ENCODE measurements around the gene ALS2. TPM values are rescaled to one million over a fixed set of nuclear protein-coding genes. Genes with fewer than 3 reads are reported as not detected.

ALS2 gene
- total RNA-seq, 1 experiment from 2014 or later: 28.4 TPM

GRCh38 chr2:201790989-201791388 is 10.3 kb upstream of the ALS2 start:
- H3K9ac ChIP-seq (ENCODE audit: extremely low read depth, insufficient read length, low read length): no peak overlapping the region
- H3K9me3 ChIP-seq (ENCODE audit: control insufficient read depth, low read depth, low read length): no peaks in the 10 kb centered on the region
- H2BK5ac ChIP-seq (ENCODE audit: insufficient read length, low read length): no peak overlapping the region
- no peak overlapping the region for H4K8ac ChIP-seq (replicated peaks; ENCODE audit: insufficient read length, low read depth, low read length)
- Mint-ChIP-seq H3K9me3 (no peaks in the 10 kb centered on the region), H3K27me3 (ENCODE audit: low read depth) (peaks cover 2% of the 10 kb centered on the region; the same call in 1 of the 2 replicates), H3K27ac (no peak overlapping the region), H3K4me1 (no peaks in the 10 kb centered on the region), H3K4me3 (no peak overlapping the region), H3K36me3 (ENCODE audit: insufficient read depth in 1 of 3, low read depth in 3 of 3) (no peaks in the 10 kb centered on the region)
- H3K4ac ChIP-seq (ENCODE audit: low read depth, low read length): no peak overlapping the region
- no peak overlapping the region for H3K27ac ChIP-seq (ENCODE audit: insufficient read length, low read depth, low read length)
- H2BK12ac ChIP-seq (ENCODE audit: insufficient read length, low read depth, low read length): no peak overlapping the region
- no peak overlapping the region for H2BK120ac ChIP-seq (ENCODE audit: low read depth, low read length, poor library complexity, severe bottlenecking)
- no peak overlapping the region for H3T11ph ChIP-seq (ENCODE audit: low read length)
- no peak overlapping the region for H4K91ac ChIP-seq (ENCODE audit: insufficient read length, low read depth, low read length)
- no peak for TF ChIP-seq CTCF (conservative IDR thresholded peaks at IDR 0.05)
- no peak overlapping the region for H3K14ac ChIP-seq (ENCODE audit: insufficient read depth, low read length)
- H2BK15ac ChIP-seq (ENCODE audit: low read depth, low read length): no peak overlapping the region
- H2AK5ac ChIP-seq (ENCODE audit: insufficient read length, low read length): no peak overlapping the region
- H3K27me3 ChIP-seq (ENCODE audit: insufficient read depth, low read length): no peaks in the 10 kb centered on the region
- no peak for DNase-seq
- no peak overlapping the region for H2BK20ac ChIP-seq (ENCODE audit: low read depth, low read length, poor library complexity, severe bottlenecking)
- H3K56ac ChIP-seq (ENCODE audit: insufficient read length, low read depth, low read length): no peak overlapping the region
- no peaks in the 10 kb centered on the region for H3K79me2 ChIP-seq (ENCODE audit: insufficient read depth, low read length)
- no peak overlapping the region for H2AFZ ChIP-seq (ENCODE audit: low read length)
- no peaks in the 10 kb centered on the region for H3K23me2 ChIP-seq (ENCODE audit: insufficient read length, low read depth, low read length, poor library complexity, severe bottlenecking)
- no CpG with 5 or more reads among the region's 2 CpGs for WGBS (ENCODE audit: extremely low coverage, insufficient read length, low lambda C conversion rate)
- no peak overlapping the region for H3K4me2 ChIP-seq (ENCODE audit: insufficient read depth, insufficient read length, low read length)
- no peak overlapping the region for H3K23ac ChIP-seq (ENCODE audit: insufficient read length, low read depth, low read length)
- H3K79me1 ChIP-seq (ENCODE audit: insufficient read depth, low read depth, low read length, poor library complexity, severe bottlenecking): no peaks in the 10 kb centered on the region
- no peaks in the 10 kb centered on the region for H4K20me1 ChIP-seq (ENCODE audit: control insufficient read depth, insufficient read depth, insufficient read length)
- no peak overlapping the region for H4K5ac ChIP-seq (ENCODE audit: insufficient read length, low read depth, low read length)
- H3K4me1 ChIP-seq (ENCODE audit: insufficient read depth, low read length): no peaks in the 10 kb centered on the region
- H3K18ac ChIP-seq (ENCODE audit: insufficient read length, low read depth, low read length): no peak overlapping the region
